Bronchial smooth muscle cell (primary cell): ENCODE data around the gene EMP1. TPM values are rescaled to one million over a fixed set of nuclear protein-coding genes. Genes with fewer than 3 reads are reported as not detected.

Experiments used
- total RNA-seq: library from RNA; depleted of rRNA; stranded (reverse); fragments of >200 nt; gene quantifications from 2 replicates; pipeline ENCODE4 v1.2.1, GENCODE V29; 2014

EMP1 gene
- total RNA-seq, result 65.4 and 71.4 TPM in 2 replicates

DNA sequence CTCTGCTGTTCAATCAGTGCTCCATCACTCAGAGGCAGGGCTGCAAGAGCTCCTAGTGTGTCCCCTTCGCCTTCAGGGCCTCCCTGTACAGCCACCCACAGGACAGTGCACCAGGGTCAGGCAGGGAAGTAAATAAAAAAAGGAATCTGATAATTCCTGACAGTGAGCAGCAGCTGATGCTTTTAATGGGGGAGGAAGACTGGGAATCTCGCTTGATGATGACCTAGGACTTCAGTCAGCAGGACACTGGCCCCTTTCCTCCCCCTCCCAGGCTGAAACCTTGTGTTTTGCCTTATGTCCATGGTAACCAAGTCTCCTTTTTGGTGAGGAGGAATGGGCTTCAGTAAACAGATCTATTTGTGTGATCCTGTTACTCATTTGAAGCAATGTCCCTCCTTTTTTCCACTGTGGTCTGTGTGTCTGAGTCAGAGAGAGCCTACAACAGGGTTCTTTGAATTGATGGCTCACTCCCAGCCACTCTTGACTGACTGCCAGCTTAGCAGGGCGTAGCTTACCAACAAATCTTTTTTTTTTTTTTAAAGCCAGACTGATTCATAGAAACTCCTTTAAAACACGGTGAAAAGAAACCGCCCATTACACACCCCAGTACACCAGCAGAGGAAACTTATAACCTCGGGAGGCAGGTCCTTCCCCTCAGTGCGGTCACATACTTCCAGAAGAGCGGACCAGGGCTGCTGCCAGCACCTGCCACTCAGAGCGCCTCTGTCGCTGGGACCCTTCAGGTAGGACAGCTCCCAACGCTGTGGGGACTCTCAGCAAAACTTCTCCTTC lies at the start of gene EMP1:
TSS of gene EMP1 (plus strand) at position 597 of the 792 bp plus-strand sequence. CDS start 14,785 bp downstream, outside the sequence.

Other genes with a start within 250 kb of the EMP1 start
- gene GPRC5D, start 244.6 kb upstream of the EMP1 start, total RNA-seq, result not detected in 2 replicates
- gene HEBP1, start 196.5 kb upstream of the EMP1 start, total RNA-seq, result 18.5 and 18.8 TPM in 2 replicates
- gene FAM234B, start 152.3 kb upstream of the EMP1 start, total RNA-seq, result 4.7 and 5.0 TPM in 2 replicates
- gene GSG1, start 93.1 kb upstream of the EMP1 start, total RNA-seq, result 0.34 TPM in 1 of 2 replicates, not detected in the other